MM.1S (cell line): ENCODE results near the gene DAAM2.

Experiments used
- DNase-seq: peaks from one replicate; pipeline ENCODE4 v3.0.0-alpha.2; 2015
- H2AFZ ChIP-seq: fragments of 300-600 bp; sonication (generic); 2 replicates; pipeline ENCODE4 v1.6.0; 2016; ENCODE audit warnings: antibody characterized with exemption, low read length
- H3F3A ChIP-seq: fragments of 300-600 bp; sonication (generic); 2 replicates; pipeline ENCODE4 v1.6.1; 2016; ENCODE audit warnings: mild to moderate bottlenecking, antibody characterized with exemption, low read length, moderate library complexity, mixed read lengths; ENCODE audit not compliant: insufficient read depth
- H3K27ac ChIP-seq: fragments of 300-600 bp; sonication (generic); 2 replicates; pipeline ENCODE4 v1.5.1; 2016; ENCODE audit warnings: mild to moderate bottlenecking, low read length
- H3K27me3 ChIP-seq: fragments of 300-600 bp; sonication (generic); replicated peaks from 2 replicates; pipeline ENCODE4 v1.6.0; 2016; ENCODE audit warnings: low read length; ENCODE audit not compliant: insufficient read depth
- H3K36me3 ChIP-seq: fragments of 300-600 bp; sonication (generic); replicated peaks from 2 replicates; pipeline ENCODE4 v1.6.1; 2016; ENCODE audit warnings: mild to moderate bottlenecking, low read length, mixed read lengths; ENCODE audit not compliant: insufficient read depth
- H3K4me1 ChIP-seq: fragments of 300-600 bp; sonication (generic); 2 replicates; pipeline ENCODE4 v1.6.1; 2016; ENCODE audit warnings: low read length, mixed read lengths
- H3K4me2 ChIP-seq: fragments of 300-600 bp; sonication (generic); 2 replicates; pipeline ENCODE4 v1.6.0; 2016; ENCODE audit warnings: low read depth, low read length
- H3K4me3 ChIP-seq: fragments of 300-600 bp; sonication (generic); 2 replicates; pipeline ENCODE4 v1.5.1; 2016; ENCODE audit warnings: low read length, mixed read lengths
- H3K79me2 ChIP-seq: fragments of 300-600 bp; sonication (generic); 2 replicates; pipeline ENCODE4 v1.6.1; 2016; ENCODE audit warnings: mixed run types, low read length, mixed read lengths
- H3K9ac ChIP-seq: fragments of 300-600 bp; sonication (generic); 2 replicates; pipeline ENCODE4 v1.6.1; 2016; ENCODE audit warnings: low read length, mixed read lengths
- H3K9me2 ChIP-seq: fragments of 300-600 bp; sonication (generic); replicated peaks from 2 replicates; pipeline ENCODE4 v1.6.1; 2016; ENCODE audit warnings: mild to moderate bottlenecking, low read length, mixed read lengths; ENCODE audit not compliant: insufficient read depth
- H3K9me3 ChIP-seq: fragments of 300-600 bp; sonication (generic); replicated peaks from 2 replicates; pipeline ENCODE4 v1.6.1; 2016; ENCODE audit warnings: mild to moderate bottlenecking, low read length, mixed read lengths; ENCODE audit not compliant: insufficient read depth
- H4K20me1 ChIP-seq: fragments of 300-600 bp; sonication (generic); 2 replicates; pipeline ENCODE4 v1.6.1; 2016; ENCODE audit warnings: mild to moderate bottlenecking, low read length, moderate library complexity, mixed read lengths; ENCODE audit not compliant: insufficient read depth
- CTCF ChIP-seq: fragments of 300-600 bp; sonication (generic); IDR thresholded peaks from 2 replicates; pipeline ENCODE4 v1.5.1; 2016; ENCODE audit warnings: antibody characterized with exemption, low read length, mixed read lengths
- EZH2 ChIP-seq: fragments of 300-600 bp; sonication (generic); optimal IDR thresholded peaks from 2 replicates; pipeline ENCODE3; 2017; ENCODE audit warnings: low read depth, mild to moderate bottlenecking, antibody characterized with exemption, low read length, mixed read lengths
- EZH2phosphoT487 ChIP-seq: fragments of 300-600 bp; sonication (generic); IDR thresholded peaks from 2 replicates; pipeline ENCODE4 v1.6.1; 2018; ENCODE audit warnings: antibody characterized with exemption, low read length

DAAM2 gene

DNA sequence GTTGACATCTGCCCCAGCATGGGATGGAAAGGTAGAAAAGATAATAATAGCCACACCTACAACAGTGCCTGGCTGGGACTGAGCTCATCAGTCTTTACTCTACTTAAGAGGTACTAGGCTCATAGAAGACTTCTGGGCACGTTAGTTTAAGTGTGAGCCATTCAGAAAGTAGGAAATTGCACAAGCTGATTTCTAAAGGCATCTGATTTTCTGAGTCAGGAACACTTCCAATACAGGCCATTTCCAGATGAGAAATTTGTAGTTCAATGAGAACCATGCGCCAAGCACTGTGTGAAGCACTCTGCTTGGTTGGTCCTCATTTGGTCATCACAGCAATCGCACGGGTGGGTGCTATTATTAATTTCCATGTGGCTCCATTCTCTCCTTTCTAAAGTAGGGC lies 99.8 kb downstream of the DAAM2 start:
- no peak overlapping the region for H3K4me3 ChIP-seq
- H3K9ac ChIP-seq, result no peak overlapping the region
- no peak overlapping the region for H2AFZ ChIP-seq
- H3K4me2 ChIP-seq, result no peak overlapping the region
- H3F3A ChIP-seq, result no peaks in the 10 kb centered on the region
- H4K20me1 ChIP-seq, result no peaks in the 10 kb centered on the region
- no peaks in the 10 kb centered on the region for H3K4me1 ChIP-seq
- H3K9me3 ChIP-seq, result no peaks in the 10 kb centered on the region
- H3K9me2 ChIP-seq, result no peaks in the 10 kb centered on the region
- H3K36me3 ChIP-seq, result no peaks in the 10 kb centered on the region
- TF ChIP-seq EZH2 (no peak), EZH2phosphoT487 (no peak), CTCF (no peak)
- H3K27ac ChIP-seq, result no peak overlapping the region
- DNase-seq, result no peak
- H3K27me3 ChIP-seq, result no peaks in the 10 kb centered on the region
- no peaks in the 10 kb centered on the region for H3K79me2 ChIP-seq

- Histone ChIP-seq H3K9me2 (no peaks in the 10 kb centered on the region), H3K4me3 (no peak overlapping the region), H3K27ac (no peak overlapping the region), H3K36me3 (no peaks in the 10 kb centered on the region), H3K4me2 (no peak overlapping the region), H4K20me1 (no peaks in the 10 kb centered on the region), H3K9me3 (no peaks in the 10 kb centered on the region), H3F3A (no peaks in the 10 kb centered on the region), H3K9ac (no peak overlapping the region), H2AFZ (no peak overlapping the region), H3K79me2 (no peaks in the 10 kb centered on the region), H3K4me1 (no peaks in the 10 kb centered on the region), H3K27me3 (no peaks in the 10 kb centered on the region)
- peak; percentile 54 for DNase-seq
- TF ChIP-seq EZH2, result no peak
- peak; percentile 57 for TF ChIP-seq CTCF
These were observed 100.4 kb downstream of the DAAM2 start for GRCh38 chr6:39892490-39893129.

DNA sequence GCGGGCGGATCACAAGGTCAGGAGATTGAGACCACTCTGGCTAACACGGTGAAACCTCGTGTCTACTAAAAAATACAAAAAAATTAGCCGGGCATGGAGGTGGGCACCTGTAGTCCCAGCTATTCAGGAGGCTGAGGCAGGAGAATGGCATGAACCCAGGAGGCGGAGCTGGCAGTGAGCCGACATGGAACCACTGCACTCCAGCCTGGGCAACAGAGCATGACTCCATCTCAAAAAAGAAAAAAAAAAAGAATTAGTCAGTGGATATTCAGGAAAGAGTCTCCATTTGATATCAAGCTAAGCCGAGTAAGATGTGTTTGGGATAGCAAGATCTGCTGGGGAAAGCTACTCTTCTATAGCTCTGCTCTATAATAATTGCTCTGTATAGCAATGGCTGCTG lies 101.1 kb downstream of the DAAM2 start:
- Histone ChIP-seq H3K36me3 (no peaks in the 10 kb centered on the region), H3K9me2 (no peaks in the 10 kb centered on the region), H3K4me2 (no peak overlapping the region), H4K20me1 (no peaks in the 10 kb centered on the region), H3K79me2 (no peaks in the 10 kb centered on the region), H3F3A (no peaks in the 10 kb centered on the region), H3K27me3 (no peaks in the 10 kb centered on the region), H3K4me1 (no peaks in the 10 kb centered on the region), H3K4me3 (no peak overlapping the region), H3K27ac (no peak overlapping the region), H2AFZ (no peak overlapping the region), H3K9ac (no peak overlapping the region), H3K9me3 (no peaks in the 10 kb centered on the region)
- no peak for DNase-seq
- no peak for TF ChIP-seq EZH2phosphoT487
- TF ChIP-seq CTCF, result no peak
